Stimulated activated CD4-positive, alpha-beta T cell treated with anti-CD3 and anti-CD28 coated beads, TNF-alpha, amount 100 ng/mL, for 48 hours (primary cell): ENCODE measurements around the gene TRAF1.

Source experiments
- DNase-seq, 3 donors: peaks; one replicate each; pipeline ENCODE4 v3.0.0-alpha.2; 2020; ENCODE audit warnings: low read depth in 3 of 3

Gene TRAF1

DNA sequence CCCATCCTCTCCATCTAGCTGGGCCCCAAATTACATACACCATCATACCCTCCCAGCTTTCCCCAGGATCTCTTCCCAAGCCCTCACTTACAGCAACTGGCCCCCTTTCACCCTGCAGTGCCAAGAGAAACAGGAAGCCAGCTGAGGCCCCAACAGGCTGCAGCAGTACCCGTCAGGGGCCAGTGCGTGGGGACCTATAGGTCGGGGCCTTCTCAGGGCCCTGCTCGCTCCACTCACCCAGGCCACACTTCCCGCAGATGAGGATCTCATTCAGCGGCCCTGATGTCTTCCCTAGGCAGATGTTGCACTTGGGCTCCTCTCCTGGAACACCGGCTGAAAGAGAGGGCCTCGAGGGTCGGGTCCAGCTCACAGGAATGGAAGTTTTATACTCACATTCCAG lies 56.4 kb downstream of the TRAF1 start:
- no peak for DNase-seq

DNA sequence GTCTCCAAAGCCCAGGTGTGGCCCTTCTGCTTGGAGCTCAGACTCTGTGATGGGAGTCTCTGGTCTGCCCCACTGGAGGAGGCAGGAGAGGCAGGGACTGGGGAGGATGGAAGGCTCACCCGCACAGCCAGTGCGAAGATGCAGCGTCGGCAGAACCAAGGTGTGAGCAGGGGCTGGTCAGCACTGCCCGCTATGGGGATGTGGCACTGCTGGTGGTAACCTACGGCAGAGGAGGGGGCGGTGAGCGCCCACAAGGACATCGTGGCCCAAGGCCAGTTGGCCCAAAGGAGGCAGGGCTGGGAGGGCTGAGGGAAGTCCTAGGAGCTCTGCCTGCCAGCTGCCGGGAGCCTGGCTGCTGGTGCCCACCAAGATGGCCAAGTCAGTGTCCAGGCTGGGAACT lies 56.9 kb downstream of the TRAF1 start:
- no peak for DNase-seq

DNA sequence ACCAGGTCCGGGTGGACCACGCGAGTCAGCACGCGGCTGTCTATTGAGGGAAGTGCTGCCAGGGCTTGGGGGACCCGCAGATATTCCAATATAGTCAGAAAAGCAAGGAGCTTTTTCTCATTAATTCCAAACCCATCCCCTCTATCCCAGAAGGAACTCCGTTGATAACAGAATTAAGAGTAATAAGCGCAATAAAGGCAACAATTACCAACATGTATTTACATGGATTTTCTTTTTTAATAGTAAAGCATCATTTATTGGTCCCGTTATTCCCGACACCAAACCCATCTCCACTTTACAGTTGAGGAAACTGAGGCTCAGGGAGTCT lies 57.3 kb downstream of the TRAF1 start:
- no peak for DNase-seq

DNA sequence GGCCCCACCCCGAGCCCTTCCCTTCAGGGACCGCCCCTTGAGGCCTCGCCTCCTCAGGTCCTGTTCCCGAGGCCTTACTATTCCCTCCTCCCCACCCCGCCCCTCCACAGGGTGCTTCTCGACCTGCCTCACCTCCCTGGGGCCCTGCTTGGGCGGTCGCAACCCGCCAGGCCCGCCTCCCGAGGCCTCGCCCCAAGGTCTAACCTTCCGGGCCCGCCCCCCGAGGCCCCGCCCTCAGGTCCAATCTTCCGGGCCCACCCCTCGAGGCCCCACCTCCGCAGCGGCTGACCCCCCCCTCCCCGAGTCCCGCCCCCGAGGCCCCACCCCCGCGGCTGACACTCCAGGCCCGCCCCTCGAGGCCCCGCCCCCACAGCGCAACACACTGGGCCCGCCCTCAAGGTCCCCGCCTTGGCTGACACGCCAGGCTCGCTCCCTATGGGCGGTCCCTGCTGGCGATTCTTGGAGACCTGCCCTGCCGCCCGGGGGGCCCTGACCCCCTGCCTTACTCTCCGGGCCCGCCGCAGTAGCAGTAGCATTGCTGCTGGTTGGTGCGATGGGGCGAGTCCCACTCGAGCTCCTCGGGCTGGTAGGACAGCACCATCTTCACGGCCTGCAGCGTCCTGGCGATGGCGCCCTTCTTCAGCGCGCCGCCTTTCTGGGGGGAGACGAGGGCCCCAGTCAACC lies 57.8 kb downstream of the TRAF1 start:
- DNase-seq, result peak; percentile 95 to 99 (median 97)

DNA sequence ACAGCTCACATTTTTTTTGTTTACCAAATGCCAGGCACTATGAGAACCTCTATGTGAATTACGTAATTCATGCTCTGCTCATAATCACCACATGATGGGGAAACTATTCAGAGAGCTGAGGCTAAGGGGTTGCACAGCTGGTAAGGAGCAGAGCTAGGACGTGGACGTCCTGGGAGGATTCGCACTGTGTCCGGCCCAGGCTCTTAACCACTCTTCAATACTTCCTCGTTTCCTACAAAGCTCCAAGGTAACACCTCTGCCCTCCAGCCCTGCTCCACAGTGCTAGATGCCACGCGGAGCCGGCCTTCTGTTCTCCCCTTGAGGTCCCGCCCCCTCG lies 58.3 kb downstream of the TRAF1 start:
- no peak for DNase-seq

DNA sequence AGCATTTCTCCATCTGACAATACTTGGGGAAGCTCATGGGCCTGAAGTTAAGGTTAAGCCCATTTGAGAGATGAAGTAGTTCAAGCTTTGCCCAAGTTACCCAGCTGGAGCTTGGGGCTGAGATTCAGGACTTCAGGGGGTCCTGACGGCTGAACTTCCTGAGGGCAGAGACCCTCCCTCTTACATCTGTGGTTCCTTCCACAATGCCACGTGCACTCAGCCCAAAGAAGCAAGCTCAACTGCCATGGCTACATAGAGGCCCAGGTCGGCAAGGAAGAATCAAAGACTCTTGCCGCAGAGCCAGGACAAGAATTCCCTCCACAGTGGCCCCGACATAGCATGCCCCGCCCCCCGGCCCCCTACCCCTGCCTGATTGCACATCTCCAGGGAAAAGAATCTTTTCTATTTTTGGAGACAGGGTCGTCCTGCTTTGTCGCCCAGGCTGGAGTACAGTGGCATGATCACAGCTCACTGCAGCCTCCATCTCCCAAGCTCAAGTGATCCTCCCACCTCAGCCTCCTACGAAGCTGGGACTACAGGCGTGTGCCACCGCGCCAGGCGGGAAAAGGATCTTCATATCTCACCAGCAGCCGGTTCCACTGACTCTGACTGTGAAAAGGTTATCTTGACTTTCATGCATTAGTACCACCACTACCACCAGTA lies 58.8 kb downstream of the TRAF1 start:
- no peak for DNase-seq

DNA sequence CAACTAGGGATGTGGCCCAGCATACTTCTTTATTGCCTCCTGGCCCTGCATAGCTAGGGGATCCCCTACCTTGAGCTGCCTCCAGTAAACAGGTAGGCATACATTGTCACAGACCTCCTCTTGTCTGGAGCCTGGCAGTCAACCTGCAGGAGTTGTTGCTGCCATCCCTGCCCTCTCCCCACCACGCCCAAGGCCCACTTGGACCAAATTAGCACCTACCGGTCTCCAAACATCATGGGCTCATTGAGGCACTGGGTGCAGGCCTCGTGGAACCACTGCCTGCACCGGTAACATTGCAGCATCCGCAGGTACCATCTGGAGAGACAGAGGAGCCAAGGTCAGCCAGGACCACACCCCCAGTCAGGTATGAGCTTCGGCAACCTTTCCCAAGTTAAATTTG lies 59.9 kb downstream of the TRAF1 start:
- no peak for DNase-seq

DNA sequence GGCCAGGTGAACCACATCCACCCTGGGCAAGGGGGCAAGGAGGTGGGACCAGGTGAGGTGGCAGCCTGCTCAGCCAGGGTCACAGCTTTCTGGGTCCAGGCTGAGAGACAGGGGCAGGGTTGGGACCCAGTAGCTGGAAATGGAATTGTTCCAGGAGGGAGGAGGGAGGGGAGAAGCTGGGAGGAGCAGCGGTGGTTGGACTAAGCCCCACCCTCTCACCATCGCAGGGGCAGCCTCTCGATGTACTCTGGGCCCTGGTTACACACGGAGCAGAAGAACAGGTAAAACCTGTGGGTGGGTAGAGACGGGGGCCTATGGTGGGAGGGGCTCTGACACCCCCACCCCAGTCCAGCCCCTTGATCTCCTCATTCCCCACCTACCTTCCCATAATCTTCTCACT lies 60.8 kb downstream of the TRAF1 start:
- no peak for DNase-seq

DNA sequence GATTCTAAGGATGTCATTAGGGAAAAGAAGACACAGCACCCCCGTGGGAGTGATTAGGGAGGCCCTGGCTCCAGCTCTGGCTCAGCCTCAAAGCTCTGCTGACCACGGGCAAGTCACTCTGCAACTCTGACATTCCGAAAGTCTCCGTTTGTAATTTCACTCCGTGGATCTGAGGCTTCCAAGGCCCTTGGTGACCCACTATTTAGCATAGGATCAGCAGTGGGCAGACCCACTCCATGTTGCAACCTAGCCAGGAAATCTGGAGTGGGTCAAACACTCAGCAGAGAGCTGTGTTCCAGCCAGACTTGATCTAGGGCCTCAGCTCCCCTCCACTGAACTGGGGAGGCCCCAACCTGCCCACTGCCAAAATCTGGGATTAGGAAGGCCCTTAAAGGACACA lies 61.4 kb downstream of the TRAF1 start:
- no peak for DNase-seq

DNA sequence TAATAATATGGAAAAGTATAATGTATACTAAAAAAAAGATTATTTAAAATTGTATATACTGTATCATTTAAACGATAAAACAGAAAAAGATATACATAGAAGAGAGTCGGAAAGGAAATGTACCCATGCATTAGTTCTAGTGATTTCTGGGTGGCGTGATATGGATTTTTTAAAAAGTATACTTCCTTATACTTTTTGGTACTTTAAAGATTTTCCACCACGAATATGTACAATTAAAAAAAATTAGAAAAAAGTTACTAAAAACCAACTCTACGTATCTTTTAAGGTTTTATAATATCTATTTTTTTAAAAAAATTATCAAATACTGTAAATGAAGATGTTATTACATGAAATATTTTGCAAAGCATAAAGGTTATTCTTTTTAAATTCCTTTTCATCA lies 61.9 kb downstream of the TRAF1 start:
- no peak for DNase-seq

DNA sequence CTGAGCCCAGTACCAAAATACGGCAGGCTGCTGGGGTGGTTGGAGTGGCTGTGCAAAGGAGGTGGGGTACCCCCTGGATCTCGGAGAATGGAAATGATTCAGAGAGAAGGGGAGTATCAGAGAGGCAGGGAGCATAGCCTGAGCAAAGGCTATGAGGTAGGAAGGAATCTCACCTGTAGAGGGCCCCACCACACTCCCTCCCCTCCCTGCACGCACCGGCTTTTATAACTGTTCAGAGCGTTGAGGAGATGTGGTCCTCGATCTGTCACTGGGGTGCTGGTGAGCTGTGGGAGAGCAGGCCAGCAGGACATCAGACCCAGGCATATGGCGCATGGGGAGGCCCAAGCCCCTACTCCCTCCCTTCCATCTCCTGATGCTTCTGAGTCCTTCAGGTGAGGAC lies 62.8 kb downstream of the TRAF1 start:
- no peak for DNase-seq

DNA sequence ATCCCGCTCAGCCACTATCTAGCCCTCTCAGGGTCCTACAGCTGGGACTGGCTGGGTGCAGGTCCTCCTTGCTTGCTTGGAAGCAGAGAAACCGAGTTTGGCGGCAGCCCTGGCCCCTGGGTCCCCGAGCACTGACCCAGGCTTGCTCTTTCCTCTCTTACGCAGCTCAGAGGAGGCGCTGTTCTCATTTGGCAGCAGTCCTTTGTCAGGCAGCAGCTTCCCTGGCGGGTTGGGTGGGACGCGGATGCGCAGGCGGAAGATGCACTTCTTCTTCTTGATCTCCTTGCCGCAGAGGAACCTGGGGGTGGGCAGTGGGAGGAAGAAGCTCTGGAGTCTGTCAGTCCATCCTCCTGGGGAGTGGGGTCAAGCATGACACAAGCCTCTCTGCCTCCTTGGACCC lies 64.1 kb downstream of the TRAF1 start:
- DNase-seq, result no peak

DNA sequence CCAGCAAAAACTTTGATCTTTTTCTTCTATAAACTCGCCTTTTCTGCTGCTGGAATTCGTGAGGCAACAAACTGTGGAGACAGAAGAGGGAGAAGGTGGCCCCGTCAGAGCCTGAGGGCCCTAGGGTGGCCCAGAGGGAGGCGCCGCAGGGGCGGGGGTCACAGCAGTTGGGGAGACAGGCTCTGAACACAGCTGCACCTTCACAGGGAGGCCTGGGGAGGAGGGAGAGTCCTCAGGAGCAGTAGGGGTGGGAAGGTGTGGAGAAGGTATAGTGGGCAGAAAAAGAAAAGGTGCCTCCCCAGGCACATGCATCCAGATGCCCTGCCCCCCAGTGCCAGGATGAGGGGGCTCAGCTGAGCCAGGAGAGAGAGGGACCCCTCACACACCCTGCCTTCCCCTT lies 64.7 kb downstream of the TRAF1 start:
- DNase-seq, result no peak

DNA sequence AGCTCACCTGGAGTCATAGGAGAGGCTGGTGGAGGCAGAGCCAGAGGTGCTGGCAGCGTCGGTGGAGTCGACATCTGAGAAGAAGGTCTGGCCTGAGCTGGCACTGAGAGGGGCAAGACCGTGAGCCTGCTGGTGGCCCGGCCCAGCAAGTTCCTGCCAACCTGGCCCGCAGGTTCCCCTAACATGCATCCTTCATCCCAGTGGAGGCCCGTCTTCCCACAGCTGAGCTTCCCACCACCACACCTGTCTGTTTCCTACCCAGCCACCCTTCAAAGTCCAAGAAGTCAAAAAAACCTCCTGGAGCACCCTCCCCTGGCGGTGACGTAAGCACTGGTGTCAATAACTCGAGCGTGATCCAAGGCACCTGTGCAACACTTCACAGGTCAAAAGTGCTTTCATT lies 66.5 kb downstream of the TRAF1 start:
- DNase-seq, result no peak

DNA sequence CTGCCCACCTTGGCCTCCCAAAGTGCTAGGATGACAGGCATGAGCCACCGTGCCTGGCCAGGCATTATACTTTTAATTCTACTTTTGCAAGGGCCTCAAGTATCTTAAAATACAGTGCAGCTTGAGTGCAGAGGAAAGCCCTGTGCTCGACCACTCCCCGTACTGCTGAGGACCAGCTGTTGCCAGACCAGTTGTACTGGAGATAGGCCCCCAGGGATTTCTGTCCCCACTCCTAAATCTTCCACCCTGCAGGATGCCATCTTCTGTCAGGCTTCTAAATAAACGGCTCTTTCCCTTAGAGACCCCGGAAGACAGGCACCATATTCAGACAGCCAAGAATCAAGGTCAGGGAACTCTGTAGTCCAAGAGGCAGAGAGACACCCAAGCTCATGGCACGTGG lies 67.2 kb downstream of the TRAF1 start:
- DNase-seq, result no peak

DNA sequence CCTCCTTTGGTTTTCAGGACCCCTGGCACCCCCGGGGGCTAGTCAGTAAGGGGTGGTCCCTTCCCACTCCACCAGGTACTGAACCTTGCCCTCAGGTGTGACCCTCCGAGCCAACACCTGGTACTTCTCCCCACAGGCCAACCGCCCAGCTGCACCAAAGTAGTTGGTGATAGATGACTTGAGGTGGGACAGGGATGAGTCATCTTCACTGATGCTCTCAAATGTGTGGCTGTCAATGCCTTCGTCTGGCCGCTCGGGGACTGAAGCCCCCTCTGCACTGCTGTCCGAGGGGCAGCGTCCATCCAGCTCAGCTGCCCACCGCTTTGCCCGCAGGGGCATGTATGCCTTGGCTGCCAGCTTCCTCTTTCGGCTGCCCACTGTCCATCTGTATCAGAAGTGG lies 68.7 kb downstream of the TRAF1 start:
- no peak for DNase-seq

DNA sequence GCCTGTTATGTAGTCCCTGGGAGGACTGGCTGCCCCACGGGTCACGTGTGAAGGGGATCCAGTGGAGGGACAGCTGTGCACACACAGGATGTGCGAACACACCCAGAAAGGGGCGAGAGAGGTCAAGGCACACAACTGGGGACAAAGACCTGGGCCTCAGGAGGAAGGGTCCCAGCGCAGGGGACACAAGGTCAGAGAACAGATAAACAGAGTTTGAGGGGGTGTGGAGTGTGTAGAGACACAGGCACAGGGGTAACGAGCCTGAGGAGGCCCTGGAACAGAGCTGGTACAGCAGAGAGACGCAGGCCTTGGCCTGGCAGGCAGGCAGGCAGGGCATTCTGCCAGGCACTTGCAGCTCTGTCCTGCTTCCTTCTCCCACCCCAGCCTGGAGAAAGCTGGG lies 69.1 kb downstream of the TRAF1 start:
- no peak for DNase-seq

DNA sequence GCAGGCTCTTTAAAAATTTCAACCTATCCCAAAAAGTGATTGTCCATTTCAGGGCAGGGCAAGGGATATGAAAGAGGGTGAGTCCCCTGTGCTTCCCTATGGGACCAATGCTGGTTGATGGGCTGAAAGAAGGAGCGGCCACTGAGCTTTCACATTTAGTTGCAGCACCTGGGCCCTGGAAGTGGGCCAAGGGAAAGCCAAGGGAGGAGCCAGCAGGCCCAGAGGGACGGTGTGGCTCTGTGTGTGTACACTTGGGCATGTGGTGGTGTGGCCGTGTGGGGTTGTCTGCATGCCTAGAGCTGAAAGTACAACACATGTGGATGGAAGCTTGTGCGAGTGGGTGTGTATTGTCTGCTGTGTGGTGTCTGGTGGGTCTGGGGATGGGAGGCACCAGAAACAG lies 69.9 kb downstream of the TRAF1 start:
- DNase-seq, result no peak

DNA sequence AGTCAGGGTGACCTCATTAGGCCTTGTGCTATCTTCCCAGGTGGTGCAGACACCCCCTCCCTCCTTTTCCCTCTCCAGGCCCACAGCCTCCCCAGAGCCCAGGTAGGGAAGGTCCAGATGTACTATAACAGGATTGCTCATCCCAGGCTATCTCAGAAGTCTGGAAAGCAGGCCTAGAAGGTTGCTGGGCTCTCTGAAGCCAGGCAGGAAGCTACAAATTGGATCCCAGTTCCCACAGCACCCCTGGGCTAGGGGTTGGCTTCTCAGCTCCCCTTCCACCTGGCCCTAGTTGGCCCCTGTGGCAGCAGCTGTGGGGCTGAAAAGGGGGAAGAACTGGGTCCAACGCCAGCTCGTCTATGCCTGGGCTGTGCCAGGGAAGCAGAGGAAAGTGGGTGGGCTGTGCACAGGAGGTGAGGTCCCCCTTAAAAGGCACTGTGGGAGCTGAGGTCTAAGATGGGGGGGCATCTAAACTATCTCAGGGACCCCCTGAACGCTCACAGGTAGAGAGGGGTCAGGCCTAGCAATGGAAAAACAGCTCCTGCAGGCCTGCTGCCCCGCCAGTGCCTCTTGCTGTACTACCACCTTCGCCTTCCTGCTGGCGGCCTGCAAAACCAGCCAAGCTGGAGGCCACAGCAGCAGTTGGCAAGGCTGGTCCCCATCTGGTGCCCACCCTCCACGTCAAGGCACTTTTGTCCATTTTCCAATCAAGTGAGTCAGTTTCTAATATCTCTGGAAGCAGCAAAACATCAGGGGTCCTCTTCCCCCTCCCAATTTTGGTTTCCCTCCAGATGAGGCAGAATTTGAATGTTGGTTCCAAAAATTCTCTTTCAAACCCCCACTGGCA lies 70.5 kb downstream of the TRAF1 start:
- no peak for DNase-seq

DNA sequence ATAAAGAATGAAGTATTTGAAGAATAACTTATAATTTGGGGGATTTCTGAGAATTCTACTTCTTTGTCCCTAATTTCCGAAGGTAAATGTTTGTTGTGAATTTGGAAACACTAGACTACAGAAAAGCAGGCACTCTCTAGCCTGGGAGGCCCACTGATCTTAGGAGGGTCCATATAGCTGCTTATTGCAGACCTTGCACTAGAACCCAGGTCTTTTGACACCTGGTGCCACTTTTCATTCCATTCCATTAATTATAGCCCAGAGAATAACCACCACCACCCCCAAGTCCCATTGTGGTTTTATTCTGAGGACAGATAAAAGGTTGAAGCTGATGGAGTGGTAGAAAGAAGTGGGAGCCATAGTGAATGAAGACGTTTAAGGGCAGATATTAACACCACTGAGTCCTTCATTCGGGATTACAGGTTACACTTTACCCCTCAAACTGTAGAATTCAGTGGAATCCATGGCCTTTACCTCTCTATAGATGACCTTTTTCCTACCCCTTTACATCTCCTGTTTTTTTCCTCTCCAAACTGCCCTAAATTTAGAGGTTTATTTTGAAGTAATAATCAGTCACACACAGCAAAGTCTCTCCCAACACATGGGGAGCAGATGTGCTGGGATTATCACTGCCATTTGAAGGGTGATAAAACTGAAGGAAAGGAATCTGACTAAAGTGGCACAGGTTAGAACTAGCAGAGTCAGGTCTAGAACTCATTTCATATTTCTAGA lies 71.8 kb downstream of the TRAF1 start:
- no peak for DNase-seq

DNA sequence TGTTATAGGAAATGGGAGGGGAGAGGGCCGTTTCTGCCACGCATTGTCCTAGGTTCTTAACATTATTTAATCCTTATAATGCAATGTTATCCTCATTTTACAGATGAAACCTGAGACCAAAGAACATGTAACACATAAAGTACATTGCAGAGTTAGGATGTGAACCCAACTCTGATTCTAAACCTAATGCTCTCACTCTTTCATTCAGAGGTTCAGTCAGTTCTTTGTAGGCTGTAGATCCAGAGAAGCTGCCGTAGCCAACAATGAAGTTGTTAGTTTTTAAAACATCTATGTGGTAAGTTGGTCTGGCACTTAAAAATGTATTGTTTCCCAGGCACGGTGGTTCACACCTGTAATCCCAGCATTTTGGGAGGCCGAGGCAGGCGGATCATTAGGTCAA lies 73.4 kb downstream of the TRAF1 start:
- DNase-seq, result no peak
